Measurements from ENCODE around the gene SEZ6L. TPM values are rescaled to one million over a fixed set of nuclear protein-coding genes. Genes with fewer than 3 reads are reported as not detected.

Gene SEZ6L
- total RNA-seq, 4 donors from 2014 or later: 0.27 to 0.57 TPM; not detected in 2

- no peak for DNase-seq
- Histone ChIP-seq H3K36me3 (no peaks in the 10 kb centered on the region), H3K27ac (no peak overlapping the region), H3K4me3 (no peak overlapping the region), H3K9me3 (no peaks in the 10 kb centered on the region), H3K4me1 (no peaks in the 10 kb centered on the region), H3K27me3 (no peaks in the 10 kb centered on the region)
- TF ChIP-seq, protein P1, sequence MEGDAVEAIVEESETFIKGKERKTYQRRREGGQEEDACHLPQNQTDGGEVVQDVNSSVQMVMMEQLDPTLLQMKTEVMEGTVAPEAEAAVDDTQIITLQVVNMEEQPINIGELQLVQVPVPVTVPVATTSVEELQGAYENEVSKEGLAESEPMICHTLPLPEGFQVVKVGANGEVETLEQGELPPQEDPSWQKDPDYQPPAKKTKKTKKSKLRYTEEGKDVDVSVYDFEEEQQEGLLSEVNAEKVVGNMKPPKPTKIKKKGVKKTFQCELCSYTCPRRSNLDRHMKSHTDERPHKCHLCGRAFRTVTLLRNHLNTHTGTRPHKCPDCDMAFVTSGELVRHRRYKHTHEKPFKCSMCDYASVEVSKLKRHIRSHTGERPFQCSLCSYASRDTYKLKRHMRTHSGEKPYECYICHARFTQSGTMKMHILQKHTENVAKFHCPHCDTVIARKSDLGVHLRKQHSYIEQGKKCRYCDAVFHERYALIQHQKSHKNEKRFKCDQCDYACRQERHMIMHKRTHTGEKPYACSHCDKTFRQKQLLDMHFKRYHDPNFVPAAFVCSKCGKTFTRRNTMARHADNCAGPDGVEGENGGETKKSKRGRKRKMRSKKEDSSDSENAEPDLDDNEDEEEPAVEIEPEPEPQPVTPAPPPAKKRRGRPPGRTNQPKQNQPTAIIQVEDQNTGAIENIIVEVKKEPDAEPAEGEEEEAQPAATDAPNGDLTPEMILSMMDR (IDR thresholded peaks at IDR 0.05): no peak
- no peak for TF ChIP-seq POLR2A (IDR thresholded peaks at IDR 0.05)
Measured at GRCh38 chr22:26196657-26197056, 27.4 kb downstream of the SEZ6L start.

DNA sequence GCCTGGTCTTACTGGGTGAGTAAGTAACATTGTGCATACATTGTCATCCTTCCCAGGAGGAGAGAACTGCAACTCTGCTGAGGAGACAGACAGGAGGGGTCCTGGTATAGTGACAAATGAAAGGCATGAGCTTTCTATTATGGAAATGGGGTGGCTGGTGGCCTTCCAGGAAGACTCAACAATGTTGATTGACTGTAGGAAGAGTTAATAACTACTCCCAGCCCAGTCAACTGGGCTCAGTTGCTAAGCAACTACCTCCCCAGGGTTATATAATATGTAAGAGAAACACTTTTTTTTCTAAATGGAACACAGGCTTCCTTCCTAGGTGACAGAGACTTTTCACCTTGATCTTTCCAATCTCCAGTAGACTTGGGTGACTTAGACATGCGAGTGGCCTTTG is 28.2 kb downstream of the SEZ6L start:
- H3K4me1 ChIP-seq: no peaks in the 10 kb centered on the region
- H3K27me3 ChIP-seq: no peaks in the 10 kb centered on the region
- H3K4me3 ChIP-seq: no peak overlapping the region
- no peaks in the 10 kb centered on the region for H3K36me3 ChIP-seq
- TF ChIP-seq POLR2A (IDR thresholded peaks at IDR 0.05): no peak
- TF ChIP-seq, protein P1 (IDR thresholded peaks at IDR 0.05): no peak
- no peak overlapping the region for H3K27ac ChIP-seq
- no peaks in the 10 kb centered on the region for H3K9me3 ChIP-seq
- no peak for DNase-seq

- TF ChIP-seq, protein P1 (IDR thresholded peaks at IDR 0.05): no peak
- TF ChIP-seq POLR2A (IDR thresholded peaks at IDR 0.05): no peak
- no peak overlapping the region for H3K4me3 ChIP-seq
- no peaks in the 10 kb centered on the region for H3K4me1 ChIP-seq
Measured at GRCh38 chr22:26199665-26200064, 30.4 kb downstream of the SEZ6L start.

DNA sequence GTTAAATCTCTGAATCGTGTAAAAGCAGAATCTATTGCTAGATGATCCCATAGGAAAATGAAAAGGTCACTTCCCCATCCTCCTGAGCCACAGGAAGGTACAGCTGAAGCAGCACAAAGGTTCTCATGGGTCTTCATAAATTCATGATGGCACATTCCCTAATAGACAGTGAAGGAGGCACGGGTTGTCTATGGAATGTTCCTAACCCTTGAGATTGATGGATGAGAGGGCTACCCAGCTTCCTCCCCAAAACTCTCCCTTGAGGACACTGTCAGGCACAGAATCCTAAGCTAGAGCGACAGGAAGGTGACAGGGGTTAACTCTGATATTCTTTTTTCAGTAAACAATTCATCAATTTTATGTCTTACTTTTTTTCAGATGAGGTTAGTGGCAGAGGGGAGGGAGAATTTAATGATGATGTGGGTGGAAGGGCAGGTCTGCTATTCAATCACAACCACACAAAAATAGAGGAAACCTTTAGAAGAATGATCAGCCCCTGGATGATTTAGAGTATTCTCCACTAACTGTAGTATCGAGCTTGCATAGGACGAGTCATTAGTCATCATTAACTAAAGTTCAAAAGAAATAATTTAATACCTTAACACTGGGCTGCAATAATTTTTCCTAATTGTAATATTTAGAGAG is 33.1 kb downstream of the SEZ6L start:
- H3K36me3 ChIP-seq: no peaks in the 10 kb centered on the region
- no peaks in the 10 kb centered on the region for H3K9me3 ChIP-seq
- H3K27me3 ChIP-seq: no peaks in the 10 kb centered on the region
- no peak overlapping the region for H3K4me3 ChIP-seq
- no peaks in the 10 kb centered on the region for H3K4me1 ChIP-seq
- no peak for DNase-seq
- no peak for TF ChIP-seq POLR2A (IDR thresholded peaks at IDR 0.05)
- TF ChIP-seq, protein P1 (IDR thresholded peaks at IDR 0.05): no peak
- H3K27ac ChIP-seq: no peak overlapping the region

More at GRCh38 chr22:26199665-26200064, 30.4 kb downstream of the SEZ6L start:
- Histone ChIP-seq H3K27ac (no peak overlapping the region), H3K9me3 (no peaks in the 10 kb centered on the region), H3K27me3 (no peaks in the 10 kb centered on the region), H3K36me3 (no peaks in the 10 kb centered on the region)
- DNase-seq: no peak

DNA sequence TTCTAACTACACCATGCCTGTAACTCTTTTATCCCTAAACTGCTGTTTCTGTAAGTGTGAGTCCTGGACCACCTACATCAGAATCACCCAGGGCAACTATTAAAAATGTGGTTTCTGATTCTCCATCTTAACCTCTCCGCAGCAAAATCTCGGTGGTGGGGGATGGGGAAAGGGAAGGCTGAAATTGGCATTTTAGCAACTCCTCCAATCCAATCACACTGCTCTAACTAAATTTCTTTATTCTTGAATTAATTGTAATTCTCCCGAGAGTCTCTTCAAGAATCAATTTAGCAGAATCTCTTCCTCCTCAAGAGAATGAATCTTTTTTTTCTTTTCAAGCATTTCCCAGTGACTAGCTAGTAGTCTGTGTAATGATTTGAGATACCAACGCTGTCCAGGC is 36.2 kb downstream of the SEZ6L start:
- no peaks in the 10 kb centered on the region for H3K36me3 ChIP-seq
- H3K9me3 ChIP-seq: no peaks in the 10 kb centered on the region
- no peaks in the 10 kb centered on the region for H3K4me1 ChIP-seq
- no peak overlapping the region for H3K27ac ChIP-seq
- H3K4me3 ChIP-seq: no peak overlapping the region
- TF ChIP-seq, protein P1 (IDR thresholded peaks at IDR 0.05): no peak
- no peak for TF ChIP-seq POLR2A (IDR thresholded peaks at IDR 0.05)
- no peaks in the 10 kb centered on the region for H3K27me3 ChIP-seq
- DNase-seq: no peak

GRCh38 chr22:26210334-26210733 is 41.1 kb downstream of the SEZ6L start:
- H3K4me1 ChIP-seq: no peaks in the 10 kb centered on the region
- no peak for DNase-seq

More at GRCh38 chr22:26210334-26210733, 41.1 kb downstream of the SEZ6L start:
- H3K27ac ChIP-seq: no peak overlapping the region
- H3K27me3 ChIP-seq: no peaks in the 10 kb centered on the region
- no peaks in the 10 kb centered on the region for H3K9me3 ChIP-seq
- no peak overlapping the region for H3K4me3 ChIP-seq
- H3K36me3 ChIP-seq: no peaks in the 10 kb centered on the region
- no peak for TF ChIP-seq POLR2A (IDR thresholded peaks at IDR 0.05)
- TF ChIP-seq, protein P1 (IDR thresholded peaks at IDR 0.05): no peak
